Skeletal muscle satellite cell (primary cell): ENCODE results near the gene OR51S1. TPM values are rescaled to one million over a fixed set of nuclear protein-coding genes. Genes with fewer than 3 reads are reported as not detected.

Experiments used
- H3K27me3 ChIP-seq: 2 replicates; pipeline ENCODE4 v1.7.0; 2013; ENCODE audit warnings: low read length; ENCODE audit not compliant: control insufficient read depth, insufficient read depth
- H3K36me3 ChIP-seq: 2 replicates; pipeline ENCODE4 v1.7.0; 2013; ENCODE audit warnings: mild to moderate bottlenecking, control low read depth, low read length; ENCODE audit not compliant: insufficient read depth
- H3K4me1 ChIP-seq: 2 replicates; pipeline ENCODE4 v1.7.0; 2013; ENCODE audit warnings: low read length; ENCODE audit not compliant: control insufficient read depth, insufficient read depth
- H3K4me2 ChIP-seq: 2 replicates; pipeline ENCODE4 v1.7.0; 2013; ENCODE audit warnings: mild to moderate bottlenecking, low read length
- H3K4me3 ChIP-seq: 2 replicates; pipeline ENCODE4 v1.7.0; 2013; ENCODE audit warnings: low read length
- H3K9ac ChIP-seq: 2 replicates; pipeline ENCODE4 v1.7.0; 2013; ENCODE audit warnings: mild to moderate bottlenecking, low read depth, low read length, moderate library complexity
- H3K9me3 ChIP-seq: replicated peaks from 2 replicates; pipeline ENCODE4 v1.7.0; 2013; ENCODE audit warnings: mild to moderate bottlenecking, control low read depth, low read length
- total RNA-seq: library from RNA; depleted of rRNA; stranded (reverse); fragments of >200 nt; gene quantifications from 2 replicates; pipeline ENCODE4 v1.2.3, GENCODE V29; 2012; rRNA removed

Gene OR51S1
- total RNA-seq = not detected in 2 replicates

GRCh38 chr11:4848908-4849532, at the start of gene OR51S1:
Gene OR51S1, minus strand, starts transcription at chr11:4849208. Its CDS starts 0 bp downstream, at chr11:4849208.
- no peak within 1 kb of the TSS for H3K4me2 ChIP-seq
- no peaks in the 10 kb centered on the region for H3K4me1 ChIP-seq
- H3K36me3 ChIP-seq = no peaks in the 10 kb centered on the region
- H3K4me3 ChIP-seq = no peak within 1 kb of the TSS
- no peak within 1 kb of the TSS for H3K9ac ChIP-seq
- peaks cover 19% of the 10 kb centered on the region for H3K27me3 ChIP-seq
- H3K9me3 ChIP-seq = no peaks in the 10 kb centered on the region

- H3K4me1 ChIP-seq = peaks cover 17% of the 10 kb centered on the region
- no peaks in the 10 kb centered on the region for H3K27me3 ChIP-seq
- H3K36me3 ChIP-seq = no peaks in the 10 kb centered on the region
- H3K4me2 ChIP-seq = no peak overlapping the region
- H3K4me3 ChIP-seq = no peak overlapping the region
- H3K9ac ChIP-seq = no peak overlapping the region
- H3K9me3 ChIP-seq = no peaks in the 10 kb centered on the region
Observed at GRCh38 chr11:4891996-4892640, 43.1 kb upstream of the OR51S1 start.

- H3K4me2 ChIP-seq = no peak overlapping the region
- no peaks in the 10 kb centered on the region for H3K9me3 ChIP-seq
- H3K4me1 ChIP-seq = peaks cover 17% of the 10 kb centered on the region
- H3K36me3 ChIP-seq = no peaks in the 10 kb centered on the region
- H3K9ac ChIP-seq = no peak overlapping the region
- H3K4me3 ChIP-seq = no peak overlapping the region
- no peaks in the 10 kb centered on the region for H3K27me3 ChIP-seq
Observed at GRCh38 chr11:4890279-4890678, 41.3 kb upstream of the OR51S1 start.

GRCh38 chr11:4887591-4887990, 38.6 kb upstream of the OR51S1 start:
- Histone ChIP-seq H3K27me3 (no peaks in the 10 kb centered on the region), H3K9me3 (no peaks in the 10 kb centered on the region), H3K36me3 (no peaks in the 10 kb centered on the region), H3K4me2 (no peak overlapping the region), H3K4me3 (no peak overlapping the region), H3K4me1 (peaks cover 18% of the 10 kb centered on the region), H3K9ac (no peak overlapping the region)

GRCh38 chr11:4886186-4886585, 37.2 kb upstream of the OR51S1 start:
- H3K9ac ChIP-seq = no peak overlapping the region
- no peaks in the 10 kb centered on the region for H3K36me3 ChIP-seq
- no peak overlapping the region for H3K4me2 ChIP-seq
- peaks cover 17% of the 10 kb centered on the region for H3K4me1 ChIP-seq
- no peaks in the 10 kb centered on the region for H3K9me3 ChIP-seq
- H3K4me3 ChIP-seq = no peak overlapping the region
- no peaks in the 10 kb centered on the region for H3K27me3 ChIP-seq

GRCh38 chr11:4884361-4884760, 35.4 kb upstream of the OR51S1 start:
- Histone ChIP-seq H3K9ac (no peak overlapping the region), H3K4me2 (no peak overlapping the region), H3K4me3 (no peak overlapping the region), H3K4me1 (peaks cover 23% of the 10 kb centered on the region), H3K9me3 (no peaks in the 10 kb centered on the region), H3K36me3 (no peaks in the 10 kb centered on the region), H3K27me3 (no peaks in the 10 kb centered on the region)

GRCh38 chr11:4882543-4882942, 33.5 kb upstream of the OR51S1 start:
- Histone ChIP-seq H3K27me3 (no peaks in the 10 kb centered on the region), H3K4me1 (peaks cover 23% of the 10 kb centered on the region), H3K9me3 (no peaks in the 10 kb centered on the region), H3K36me3 (no peaks in the 10 kb centered on the region), H3K4me3 (peak overlapping the region; percentile 8), H3K9ac (no peak overlapping the region), H3K4me2 (peak overlapping the region; percentile 57)

- H3K9ac ChIP-seq = peak within 1 kb of the TSS; percentile 46
- no peaks in the 10 kb centered on the region for H3K27me3 ChIP-seq
- H3K4me2 ChIP-seq = peak within 1 kb of the TSS; percentile 57
- H3K4me1 ChIP-seq = peaks cover 23% of the 10 kb centered on the region
- H3K9me3 ChIP-seq = no peaks in the 10 kb centered on the region
- no peaks in the 10 kb centered on the region for H3K36me3 ChIP-seq
- H3K4me3 ChIP-seq = peak within 1 kb of the TSS; percentile 13
Observed at GRCh38 chr11:4881860-4882500, 33.0 kb upstream of the OR51S1 start, which contains the start of gene OR51T1. Gene OR51T1, plus strand, starts transcription at chr11:4881900. Its CDS starts 0 bp downstream, at chr11:4881900.

GRCh38 chr11:4881188-4881587, 32.2 kb upstream of the OR51S1 start:
- Histone ChIP-seq H3K9me3 (no peaks in the 10 kb centered on the region), H3K4me2 (peak overlapping the region; percentile 57), H3K4me3 (peak overlapping the region; percentile 13), H3K9ac (peak overlapping the region; percentile 46), H3K4me1 (peaks cover 23% of the 10 kb centered on the region), H3K27me3 (no peaks in the 10 kb centered on the region), H3K36me3 (no peaks in the 10 kb centered on the region)

- H3K4me1 ChIP-seq = no peaks in the 10 kb centered on the region
- H3K36me3 ChIP-seq = no peaks in the 10 kb centered on the region
- H3K27me3 ChIP-seq = no peaks in the 10 kb centered on the region
- no peaks in the 10 kb centered on the region for H3K9me3 ChIP-seq
- no peak overlapping the region for H3K4me2 ChIP-seq
- H3K9ac ChIP-seq = no peak overlapping the region
- no peak overlapping the region for H3K4me3 ChIP-seq
Observed at GRCh38 chr11:4865855-4866254, 16.8 kb upstream of the OR51S1 start.

- Histone ChIP-seq H3K4me3 (no peak overlapping the region), H3K4me1 (no peaks in the 10 kb centered on the region), H3K27me3 (peaks cover 7% of the 10 kb centered on the region), H3K9me3 (no peaks in the 10 kb centered on the region), H3K4me2 (no peak overlapping the region), H3K9ac (no peak overlapping the region), H3K36me3 (no peaks in the 10 kb centered on the region)
Observed at GRCh38 chr11:4863876-4864275, 14.9 kb upstream of the OR51S1 start.
